Heart left ventricle (tissue), 13 donors: Measurements from ENCODE around the gene MEST.

Source experiments
- CTCF ChIP-seq, 12 donors: fragments of 200-600 bp; sonication (generic) in 4 of 12; IDR thresholded peaks; one replicate each; pipeline versions ENCODE4 v1.5.0 to v1.8.0; 2018 to 2022; ENCODE audit warnings: antibody characterized with exemption in 12 of 12, mild to moderate bottlenecking in 5 of 12
- POLR2A ChIP-seq, 2 donors: fragments of 450-650 bp; IDR thresholded peaks; one replicate each; pipeline ENCODE4 v1.6.1; 2017; ENCODE audit warnings: antibody characterized with exemption in 2 of 2, mild to moderate bottlenecking in 2 of 2, moderate library complexity in 2 of 2
- donor health status: ischemic (EF 13 %, LVEDD 7.1; RV severe dilation, severe dysfunction).
- donor health status: DM: no; HTN: yes; CAD: no.
- donor health status: DM: no; HTN: no; CAD: no.
- donor health status: ischemic (EF 25% LVEDD 6.9; RV normal size, moderate dysfunction).
- donor health status: ischemic (EF 25% LVEDD 5.7; RV mildly dilated, moderate dysfunction).
- donor health status: ischemic (EF 35%, LVEDD 5.7; RV mildly dilated, moderate dysfunction).
- donor health status: nonischemic (EF 11% LVEDD 7.7; RV severe dilation, severe dysfunction).
- donor health status: DM: yes; HTN: yes; CAD: no.
- donor health status: PGD.
- donor health status: ischemic (EF 29% LVEDD 5.4; RV normal size, mild dysfunction).
- donor health status: nonischemic (EF 23%, LVEDD 6.1; RV moderate dilation, normal function).

DNA sequence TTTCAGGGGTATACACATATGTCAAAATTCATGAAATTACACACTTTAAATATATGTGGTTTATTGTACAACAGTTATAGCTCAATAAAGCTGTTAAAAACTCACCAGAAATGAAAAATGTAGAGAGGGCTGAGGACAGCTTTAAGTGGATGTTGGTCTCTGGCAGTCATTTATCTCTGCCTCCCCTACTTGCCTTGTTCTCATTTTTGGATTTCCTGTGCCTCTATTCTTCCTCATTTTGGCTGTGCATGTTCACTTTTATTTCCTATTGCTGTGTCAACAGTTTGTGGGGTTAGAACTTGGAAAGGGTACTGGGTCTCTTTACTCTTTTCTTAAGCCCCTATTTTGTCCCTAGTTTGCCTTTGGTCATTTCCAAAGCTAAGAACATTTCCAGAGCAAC lies 18.6 kb upstream of the MEST start:
- no peak for TF ChIP-seq CTCF (IDR thresholded peaks at IDR 0.05)
- TF ChIP-seq POLR2A (IDR thresholded peaks at IDR 0.05): no peak
